K562 (cell line): ENCODE data around the gene TRAPPC13. TPM values are rescaled to one million over a fixed set of nuclear protein-coding genes. Genes with fewer than 3 reads are reported as not detected.

Experiments used
- CBFA2T3 ChIP-seq: fragments of 450-650 bp; IDR thresholded peaks from 2 replicates; pipeline ENCODE4 v1.6.1; 2017
- CCAR2 ChIP-seq: fragments of 200-400 bp; formaldehyde crosslinking; IDR thresholded peaks from 2 replicates; pipeline ENCODE4 v1.6.1; 2017; ENCODE audit warnings: mild to moderate bottlenecking, low read depth, low read length
- ELK1 ChIP-seq: sonication (generic); formaldehyde crosslinking; IDR thresholded peaks from 2 replicates; pipeline ENCODE4 v1.8.1; 2022; ENCODE audit warnings: missing genetic modification reagents
- EP300 ChIP-seq: IDR thresholded peaks from 2 replicates; pipeline ENCODE4 v1.6.1; 2012; ENCODE audit warnings: low read length, improper control_type of control experiment
- ETV5 ChIP-seq: sonication (generic); formaldehyde crosslinking; IDR thresholded peaks from 2 replicates; pipeline ENCODE4 v1.4.0; 2020; ENCODE audit warnings: low read depth, mild to moderate bottlenecking, missing genetic modification reagents
- GTF2E2 ChIP-seq: fragments of 200-800 bp; sonication (Bioruptor generic); IDR thresholded peaks from 2 replicates; pipeline ENCODE4 v1.6.1; 2016; ENCODE audit warnings: missing genetic modification characterization, missing compliant biosample characterization
- HSF4 ChIP-seq: fragments of 250-450 bp; sonication (Bioruptor Pico); IDR thresholded peaks from 2 replicates; pipeline ENCODE4 v2.1.2; 2022; ENCODE audit warnings: mild to moderate bottlenecking, moderate library complexity, borderline replicate concordance
- LEF1 ChIP-seq: fragments of 450-650 bp; IDR thresholded peaks from 2 replicates; pipeline ENCODE4 v1.6.1; 2016; ENCODE audit warnings: mild to moderate bottlenecking
- MTA3 ChIP-seq: fragments of 450-650 bp; formaldehyde crosslinking; IDR thresholded peaks from 2 replicates; pipeline ENCODE4 v1.6.1; 2017; ENCODE audit warnings: mild to moderate bottlenecking, borderline replicate concordance
- MYBL2 ChIP-seq, 2 experiments: fragments of 450-650 bp in 1 of 2; sonication (generic) in 1 of 2; formaldehyde crosslinking in 1 of 2; IDR thresholded peaks; 2 replicates each; pipeline versions ENCODE4 v1.6.1 to v1.8.1; 2017 to 2022; ENCODE audit warnings: borderline replicate concordance in 1 of 2, inconsistent platforms in 1 of 2, low read depth in 1 of 2, mild to moderate bottlenecking in 1 of 2, missing genetic modification reagents in 1 of 2, moderate library complexity in 1 of 2
- NCOR1 ChIP-seq: fragments of 450-650 bp; IDR thresholded peaks from 2 replicates; pipeline ENCODE4 v1.6.1; 2016; ENCODE audit warnings: mild to moderate bottlenecking, moderate library complexity
- NFE2L1 ChIP-seq: fragments of 450-650 bp; IDR thresholded peaks from 2 replicates; pipeline ENCODE4 v1.6.1; 2016; ENCODE audit warnings: missing genetic modification characterization, low read depth, mild to moderate bottlenecking, missing compliant biosample characterization, moderate library complexity, borderline replicate concordance
- PHTF2 ChIP-seq: fragments of 250-450 bp; sonication (Bioruptor Pico); IDR thresholded peaks from 2 replicates; pipeline ENCODE4 v1.5.0; 2021; ENCODE audit warnings: mild to moderate bottlenecking
- POLR2A ChIP-seq: fragments of 450-650 bp; conservative IDR thresholded peaks from 2 replicates; pipeline ENCODE4 v1.6.1; 2016
- PTTG1 ChIP-seq: fragments of 450-650 bp; IDR thresholded peaks from 2 replicates; pipeline ENCODE4 v1.6.1; 2016; ENCODE audit warnings: low read depth, mild to moderate bottlenecking, missing genetic modification characterization, missing compliant biosample characterization
- RNF2 ChIP-seq: sonication (generic); IDR thresholded peaks from 2 replicates; pipeline ENCODE4 v1.6.1; 2016
- SNIP1 ChIP-seq: fragments of 450-650 bp; IDR thresholded peaks from 2 replicates; pipeline ENCODE4 v1.7.1; 2017; ENCODE audit warnings: low read depth, mild to moderate bottlenecking
- TAF9B ChIP-seq: fragments of 450-650 bp; IDR thresholded peaks from 2 replicates; pipeline ENCODE4 v1.6.1; 2018; ENCODE audit warnings: mild to moderate bottlenecking; ENCODE audit not compliant: partially characterized antibody
- TRIM24 ChIP-seq, 2 experiments: fragments of 450-650 bp; IDR thresholded peaks; 2 replicates each; pipeline ENCODE4 v1.6.1; 2016
- TSHZ1 ChIP-seq: fragments of 250-450 bp; sonication (Bioruptor Pico); IDR thresholded peaks from 2 replicates; pipeline ENCODE4 v1.4.0; 2020; ENCODE audit warnings: mild to moderate bottlenecking, moderate library complexity
- ZNF165 ChIP-seq: fragments of 250-450 bp; sonication (Bioruptor Pico); IDR thresholded peaks from 2 replicates; pipeline ENCODE4 v1.4.0; 2020; ENCODE audit warnings: borderline replicate concordance
- ZNF445 ChIP-seq: fragments of 250-450 bp; sonication (Bioruptor Pico); IDR thresholded peaks from 2 replicates; pipeline ENCODE4 v1.4.0; 2020; ENCODE audit warnings: low read depth, mild to moderate bottlenecking, moderate library complexity
- polyA plus RNA-seq, 8 experiments: library from polyadenylated mRNA; depleted of rRNA in 4 of 8; stranded (reverse) in 5 of 8; unstranded in 3 of 8; fragments of >200 nt; fragmentation: Nextera tagmentation in 2 of 8; fragmentation: Illumina TruSeq in 1 of 8; extraction: Ambion mirVana in 2 of 8; extraction: Trizol in 1 of 8; gene quantifications; 2 replicates each; pipeline versions ENCODE4 v1.2.1 to v1.2.3, GENCODE V29; 2011 to 2014; ENCODE audit warnings: inconsistent platforms in 1 of 8, missing spikeins in 1 of 8
- total RNA-seq, 7 experiments: library from RNA; depleted of rRNA in 6 of 7; stranded (reverse); fragments of >200 nt in 6 of 7; fragmentation: Illumina TruSeq in 2 of 7; extraction: Trizol in 2 of 7; gene quantifications; 2 replicates each; pipeline versions ENCODE4 v1.2.1 to v1.2.3, GENCODE V29; 2011 to 2021; ENCODE audit warnings: low replicate concordance in 1 of 7
- TF ChIP-seq, protein P1 (sequence below), 2 experiments: fragments of 450-650 bp; IDR thresholded peaks; 2 replicates each; pipeline ENCODE4 v1.6.1; 2016

Gene TRAPPC13
- total and polyA plus RNA-seq, 9 of the 15 experiments (the other 6 are each of a cell fraction or from before 2014, with no cell fraction given) = 16.2 to 43.8 (median 24.0) TPM

- TF ChIP-seq TSHZ1 = no peak
- TF ChIP-seq PTTG1 = no peak
- TF ChIP-seq TRIM24 (IDR thresholded peaks at IDR 0.05) = no peak
- TF ChIP-seq EP300 = no peak
- TF ChIP-seq HSF4 (CRISPR knock-in tag) = no peak
- 0 out of 2 replicates have a peak, but pooled peaks have one; percentile 24 for TF ChIP-seq MTA3
- TF ChIP-seq, protein P1, sequence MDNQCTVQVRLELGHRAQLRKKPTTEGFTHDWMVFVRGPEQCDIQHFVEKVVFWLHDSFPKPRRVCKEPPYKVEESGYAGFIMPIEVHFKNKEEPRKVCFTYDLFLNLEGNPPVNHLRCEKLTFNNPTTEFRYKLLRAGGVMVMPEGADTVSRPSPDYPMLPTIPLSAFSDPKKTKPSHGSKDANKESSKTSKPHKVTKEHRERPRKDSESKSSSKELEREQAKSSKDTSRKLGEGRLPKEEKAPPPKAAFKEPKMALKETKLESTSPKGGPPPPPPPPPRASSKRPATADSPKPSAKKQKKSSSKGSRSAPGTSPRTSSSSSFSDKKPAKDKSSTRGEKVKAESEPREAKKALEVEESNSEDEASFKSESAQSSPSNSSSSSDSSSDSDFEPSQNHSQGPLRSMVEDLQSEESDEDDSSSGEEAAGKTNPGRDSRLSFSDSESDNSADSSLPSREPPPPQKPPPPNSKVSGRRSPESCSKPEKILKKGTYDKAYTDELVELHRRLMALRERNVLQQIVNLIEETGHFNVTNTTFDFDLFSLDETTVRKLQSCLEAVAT (IDR thresholded peaks at IDR 0.05) = no peak
- TF ChIP-seq ELK1 (CRISPR knock-in tag) = no peak
- no peak for TF ChIP-seq MYBL2 (IDR thresholded peaks at IDR 0.05; ENCODE audit: low read depth)
- TF ChIP-seq MYBL2 (CRISPR knock-in tag; IDR thresholded peaks at IDR 0.05; ENCODE audit: borderline replicate concordance) = no peak
- TF ChIP-seq GTF2E2 (tag) = peak; percentile 73; the same call in 1 of the 2 replicates
- TF ChIP-seq PHTF2 (CRISPR knock-in tag) = no peak
- TF ChIP-seq LEF1 = no peak
- peak; percentile 42 for TF ChIP-seq TAF9B
- TF ChIP-seq ZNF445 (CRISPR knock-in tag) = no peak
- TF ChIP-seq POLR2A = peak; percentile 77; the same call in 1 of the 2 replicates
- no peak for TF ChIP-seq NCOR1
- TF ChIP-seq CCAR2 = no peak
- no peak for TF ChIP-seq NFE2L1 (tag)
- TF ChIP-seq SNIP1 = no peak
- no peak for TF ChIP-seq CBFA2T3
- TF ChIP-seq RNF2 = 0 out of 2 replicates have a peak, but pooled peaks have one; percentile 16
- no peak for TF ChIP-seq ETV5 (CRISPR knock-in tag)
- TF ChIP-seq ZNF165 (CRISPR knock-in tag) = peak; percentile 20; the same call in 1 of the 2 replicates
Observed at GRCh38 chr5:65624025-65624570, 729 bp upstream of the TRAPPC13 start, which contains the start of gene TRIM23 (continued).
